Measurements from ENCODE around the gene FAM120B.

DNA sequence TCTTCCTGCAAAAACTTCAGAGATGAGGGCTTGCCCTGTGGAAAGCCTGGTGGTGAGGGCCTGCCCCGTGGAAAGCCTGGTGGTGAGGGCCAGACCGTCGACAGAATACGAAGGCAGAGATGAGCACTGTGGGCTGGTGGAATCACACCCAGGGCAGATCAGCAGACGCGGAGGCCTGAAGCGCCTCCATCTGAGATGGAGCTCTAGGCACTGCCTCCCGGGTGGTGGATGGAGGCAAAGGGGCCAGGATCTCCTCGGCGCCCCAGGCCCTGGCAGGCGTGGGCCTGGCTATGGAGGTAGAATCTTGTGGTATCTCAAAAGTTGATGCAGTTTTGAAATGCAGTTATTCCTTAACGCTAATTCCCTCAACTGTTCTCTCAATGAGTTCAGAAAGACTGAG lies 141.8 kb downstream of the FAM120B start:
- no peak for TF ChIP-seq EGR1 (IDR thresholded peaks at IDR 0.05; ENCODE audit: low read depth)
- TF ChIP-seq CTCF (IDR thresholded peaks at IDR 0.05 in 2 of 3, conservative IDR thresholded peaks at IDR 0.05 in 1 of 3; ENCODE audit: borderline replicate concordance in 1 of 3, insufficient read depth in 1 of 3, low read depth in 2 of 3, low read length in 2 of 3) = no peak
- TF ChIP-seq ZNF274 (IDR thresholded peaks at IDR 0.05; ENCODE audit: low read depth, low read length) = no peak
- no peak for TF ChIP-seq POLR2AphosphoS5 (IDR thresholded peaks at IDR 0.05; ENCODE audit: low read depth, low read length)
- TF ChIP-seq, protein P1, sequence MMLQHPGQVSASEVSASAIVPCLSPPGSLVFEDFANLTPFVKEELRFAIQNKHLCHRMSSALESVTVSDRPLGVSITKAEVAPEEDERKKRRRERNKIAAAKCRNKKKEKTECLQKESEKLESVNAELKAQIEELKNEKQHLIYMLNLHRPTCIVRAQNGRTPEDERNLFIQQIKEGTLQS (IDR thresholded peaks at IDR 0.05) = no peak
- TF ChIP-seq POLR2A (IDR thresholded peaks at IDR 0.05; ENCODE audit: borderline replicate concordance, extremely low read depth, insufficient read depth, insufficient read length) = no peak
- no peak for TF ChIP-seq SIN3A (IDR thresholded peaks at IDR 0.05; ENCODE audit: low read depth)
- no peak for TF ChIP-seq TCF7L2 (IDR thresholded peaks at IDR 0.05; ENCODE audit: borderline replicate concordance, extremely low read depth, insufficient read depth, insufficient read length)
- TF ChIP-seq EZH2 (IDR thresholded peaks at IDR 0.05) = no peak

Data from HCT116 (cell line).